Measurements from ENCODE around the gene KRT17.
A peak's percentile ranks its signal among the peaks of the same experiment; 100 is the strongest.

Gene KRT17

GRCh38 chr17:41653421-41653820, 29.0 kb upstream of the KRT17 start:
- DNase-seq (ENCODE audit: low read depth), result no peak
- H3K4me3 ChIP-seq (ENCODE audit: low read depth, low read length), result no peak overlapping the region
- TF ChIP-seq CTCF (IDR thresholded peaks at IDR 0.05; ENCODE audit: control insufficient read depth, extremely low read depth, insufficient read depth), result no peak

- H3K4me3 ChIP-seq (ENCODE audit: low read depth, low read length), result no peak overlapping the region
- DNase-seq (ENCODE audit: low read depth), result no peak
- no peak for TF ChIP-seq CTCF (IDR thresholded peaks at IDR 0.05; ENCODE audit: control insufficient read depth, extremely low read depth, insufficient read depth)
Observed at GRCh38 chr17:41652461-41652970, 28.1 kb upstream of the KRT17 start.

- H3K4me3 ChIP-seq (ENCODE audit: low read depth, low read length), result no peak overlapping the region
- no peak for TF ChIP-seq CTCF (IDR thresholded peaks at IDR 0.05; ENCODE audit: control insufficient read depth, extremely low read depth, insufficient read depth)
- no peak for DNase-seq (ENCODE audit: low read depth)
Observed at GRCh38 chr17:41651625-41652460, 27.5 kb upstream of the KRT17 start.

GRCh38 chr17:41650794-41651624, 26.6 kb upstream of the KRT17 start:
- H3K4me3 ChIP-seq (ENCODE audit: low read depth, low read length), result no peak overlapping the region
- TF ChIP-seq CTCF (IDR thresholded peaks at IDR 0.05; ENCODE audit: control insufficient read depth, extremely low read depth, insufficient read depth), result no peak
- DNase-seq (ENCODE audit: low read depth), result no peak

- DNase-seq (ENCODE audit: low read depth), result no peak
- TF ChIP-seq CTCF (IDR thresholded peaks at IDR 0.05; ENCODE audit: control insufficient read depth, extremely low read depth, insufficient read depth), result no peak
- H3K4me3 ChIP-seq (ENCODE audit: low read depth, low read length), result no peak overlapping the region
Observed at GRCh38 chr17:41649923-41650519, 25.6 kb upstream of the KRT17 start.

GRCh38 chr17:41648411-41649195, 24.2 kb upstream of the KRT17 start:
- peak; percentile 47 for DNase-seq (ENCODE audit: low read depth)
- peak; percentile 91 for TF ChIP-seq CTCF (IDR thresholded peaks at IDR 0.05; ENCODE audit: control insufficient read depth, extremely low read depth, insufficient read depth)
- peak overlapping the region; percentile 35 for H3K4me3 ChIP-seq (ENCODE audit: low read depth, low read length)
